ACC112 (cell line): ENCODE results near the gene MYLK4.

ENCODE experiments used
- H2AFZ ChIP-seq: fragments of 200-600 bp; sonication (generic); one replicate; pipeline ENCODE4 v1.6.0; 2017; ENCODE audit warnings: antibody characterized with exemption, low read length; ENCODE audit not compliant: unreplicated experiment
- H3K27ac ChIP-seq: fragments of 200-600 bp; sonication (generic); 2 replicates; pipeline ENCODE4 v1.5.1; 2014; ENCODE audit warnings: low read depth, mild to moderate bottlenecking, antibody characterized with exemption, low read length, moderate library complexity
- H3K27me3 ChIP-seq: fragments of 200-600 bp; sonication (generic); 2 replicates; pipeline ENCODE4 v1.6.1; 2014; ENCODE audit warnings: mild to moderate bottlenecking, antibody characterized with exemption, low read length, moderate library complexity, mixed read lengths; ENCODE audit not compliant: insufficient read depth
- H3K36me3 ChIP-seq: fragments of 200-600 bp; sonication (generic); 2 replicates; pipeline ENCODE4 v1.6.1; 2016; ENCODE audit warnings: mild to moderate bottlenecking, antibody characterized with exemption, low read length, moderate library complexity, mixed read lengths; ENCODE audit not compliant: insufficient read depth
- H3K4me1 ChIP-seq: fragments of 200-600 bp; sonication (generic); one replicate; pipeline ENCODE4 v1.6.1; 2016; ENCODE audit warnings: low read length, mixed read lengths; ENCODE audit not compliant: insufficient read depth, unreplicated experiment, control insufficient read depth
- H3K4me3 ChIP-seq: fragments of 200-600 bp; sonication (generic); 2 replicates; pipeline ENCODE4 v1.5.1; 2014; ENCODE audit warnings: mild to moderate bottlenecking, low read depth, low read length
- H3K79me2 ChIP-seq: fragments of 200-600 bp; sonication (generic); one replicate; pipeline ENCODE4 v1.6.0; 2016; ENCODE audit warnings: low read length; ENCODE audit not compliant: control insufficient read depth, unreplicated experiment, insufficient read depth

The MYLK4 gene

GRCh38 chr6:2614155-2614554 lies 136.6 kb downstream of the MYLK4 start:
- no peak overlapping the region for H2AFZ ChIP-seq
- no peak overlapping the region for H3K27ac ChIP-seq
- H3K4me3 ChIP-seq, result no peak overlapping the region
- no peaks in the 10 kb centered on the region for H3K36me3 ChIP-seq
- peaks cover 5% of the 10 kb centered on the region for H3K4me1 ChIP-seq
- H3K27me3 ChIP-seq, result peaks cover 11% of the 10 kb centered on the region
- no peaks in the 10 kb centered on the region for H3K79me2 ChIP-seq
